HFF-Myc (cell line): Measurements from ENCODE around the gene NLK.
A peak's percentile ranks its signal among the peaks of the same experiment; 100 is the strongest.

Experiments
- DNase-seq: peaks from one replicate; pipeline ENCODE4 v3.0.0-alpha.2; 2011; ENCODE audit warnings: low read depth; ENCODE audit errors: extremely low read depth
- H3K4me3 ChIP-seq: replicated peaks from 2 replicates; pipeline ENCODE4 v1.5.1; 2011; ENCODE audit warnings: low read depth, mild to moderate bottlenecking, control low read depth, low read length
- TF ChIP-seq, protein P1 (sequence below): IDR thresholded peaks from 2 replicates; pipeline ENCODE4 v1.5.1; 2012; ENCODE audit warnings: mild to moderate bottlenecking, low read depth, low read length, control low read depth; ENCODE audit errors: missing control alignments

NLK gene

DNA sequence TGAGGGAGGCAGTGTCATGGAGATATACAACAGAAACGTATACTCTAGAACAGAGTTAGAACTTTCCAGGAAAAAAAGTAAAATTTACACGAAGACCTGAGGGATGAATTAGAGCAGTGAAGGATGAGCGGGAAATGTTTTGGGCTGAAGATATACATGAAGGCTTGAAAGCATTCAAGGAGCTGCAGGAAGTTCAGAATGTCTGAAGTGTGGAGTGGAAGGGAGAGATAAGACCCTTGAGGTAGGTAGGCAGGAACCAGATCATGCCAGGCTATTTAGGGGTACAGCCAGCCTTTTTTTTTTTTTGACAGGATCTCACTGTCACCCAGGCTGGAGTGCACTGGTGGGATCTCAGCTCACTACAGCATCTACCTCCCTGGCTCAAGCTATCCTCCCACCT is 3.2 kb upstream of the NLK start:
- no peak overlapping the region for H3K4me3 ChIP-seq
- TF ChIP-seq, protein P1, sequence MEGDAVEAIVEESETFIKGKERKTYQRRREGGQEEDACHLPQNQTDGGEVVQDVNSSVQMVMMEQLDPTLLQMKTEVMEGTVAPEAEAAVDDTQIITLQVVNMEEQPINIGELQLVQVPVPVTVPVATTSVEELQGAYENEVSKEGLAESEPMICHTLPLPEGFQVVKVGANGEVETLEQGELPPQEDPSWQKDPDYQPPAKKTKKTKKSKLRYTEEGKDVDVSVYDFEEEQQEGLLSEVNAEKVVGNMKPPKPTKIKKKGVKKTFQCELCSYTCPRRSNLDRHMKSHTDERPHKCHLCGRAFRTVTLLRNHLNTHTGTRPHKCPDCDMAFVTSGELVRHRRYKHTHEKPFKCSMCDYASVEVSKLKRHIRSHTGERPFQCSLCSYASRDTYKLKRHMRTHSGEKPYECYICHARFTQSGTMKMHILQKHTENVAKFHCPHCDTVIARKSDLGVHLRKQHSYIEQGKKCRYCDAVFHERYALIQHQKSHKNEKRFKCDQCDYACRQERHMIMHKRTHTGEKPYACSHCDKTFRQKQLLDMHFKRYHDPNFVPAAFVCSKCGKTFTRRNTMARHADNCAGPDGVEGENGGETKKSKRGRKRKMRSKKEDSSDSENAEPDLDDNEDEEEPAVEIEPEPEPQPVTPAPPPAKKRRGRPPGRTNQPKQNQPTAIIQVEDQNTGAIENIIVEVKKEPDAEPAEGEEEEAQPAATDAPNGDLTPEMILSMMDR = no peak
- DNase-seq = no peak

DNA sequence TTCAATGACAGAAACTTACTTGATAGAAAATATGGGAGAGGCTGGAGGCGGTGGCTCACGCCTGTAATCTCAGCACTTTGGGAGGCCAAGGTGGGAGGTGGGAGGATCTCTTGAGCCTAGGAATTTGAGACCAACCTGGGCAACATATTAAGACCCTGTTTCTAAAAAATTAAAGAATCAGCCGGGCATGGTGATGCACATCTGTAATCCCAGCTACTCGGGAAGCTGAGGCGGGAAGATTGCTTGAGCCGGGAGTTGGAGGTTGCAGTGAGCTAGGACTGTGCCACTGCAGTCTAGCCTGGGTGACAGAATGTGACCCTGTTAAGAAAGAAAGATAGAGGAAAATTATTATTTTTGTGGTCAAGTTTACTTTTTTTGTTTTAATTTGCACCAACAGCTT is 2.1 kb upstream of the NLK start:
- H3K4me3 ChIP-seq = peak overlapping the region; percentile 16; the same call in 1 of the 2 replicates
- DNase-seq = no peak
- TF ChIP-seq, protein P1 = no peak

DNA sequence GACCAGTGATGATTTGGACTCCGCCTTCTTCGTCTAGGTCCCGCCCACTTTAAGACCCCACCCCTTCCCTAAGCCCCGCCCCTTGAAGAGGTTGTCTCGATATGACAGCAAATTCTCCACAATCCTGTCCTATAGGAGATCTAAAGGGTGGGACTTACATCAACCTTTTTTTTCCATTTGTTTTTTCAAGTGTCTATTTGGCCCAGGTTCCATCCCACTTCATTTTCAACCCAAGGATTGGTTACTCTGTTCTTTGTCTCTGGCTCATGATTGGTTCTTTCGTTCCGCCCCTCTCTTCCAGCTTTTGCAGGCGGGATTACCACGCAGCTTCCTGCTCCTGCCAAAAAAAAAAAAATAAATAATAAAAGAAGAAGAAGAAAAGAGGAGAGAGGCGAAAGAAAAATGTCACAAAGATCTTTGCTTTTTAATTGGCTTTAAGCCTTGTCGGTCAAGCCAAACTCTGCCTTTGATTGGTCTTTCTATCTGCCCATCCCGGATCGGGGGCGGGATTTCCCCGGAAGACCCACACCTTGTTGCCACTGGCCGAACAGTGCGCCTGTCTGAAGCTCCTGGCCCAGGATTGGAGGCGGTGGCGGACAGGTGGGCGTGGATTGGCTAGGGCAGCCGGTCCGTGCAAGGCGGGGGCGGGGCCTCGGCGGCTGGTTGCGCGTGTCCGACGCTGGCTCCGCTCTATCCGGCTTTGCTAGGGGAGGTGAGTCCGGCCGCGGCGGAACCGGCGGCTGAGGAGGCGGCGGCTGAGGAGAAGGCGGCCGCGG is 1.2 kb upstream of the NLK start:
- DNase-seq = peak; percentile 99
- peak overlapping the region; percentile 70 for H3K4me3 ChIP-seq
- TF ChIP-seq, protein P1 = no peak

DNA sequence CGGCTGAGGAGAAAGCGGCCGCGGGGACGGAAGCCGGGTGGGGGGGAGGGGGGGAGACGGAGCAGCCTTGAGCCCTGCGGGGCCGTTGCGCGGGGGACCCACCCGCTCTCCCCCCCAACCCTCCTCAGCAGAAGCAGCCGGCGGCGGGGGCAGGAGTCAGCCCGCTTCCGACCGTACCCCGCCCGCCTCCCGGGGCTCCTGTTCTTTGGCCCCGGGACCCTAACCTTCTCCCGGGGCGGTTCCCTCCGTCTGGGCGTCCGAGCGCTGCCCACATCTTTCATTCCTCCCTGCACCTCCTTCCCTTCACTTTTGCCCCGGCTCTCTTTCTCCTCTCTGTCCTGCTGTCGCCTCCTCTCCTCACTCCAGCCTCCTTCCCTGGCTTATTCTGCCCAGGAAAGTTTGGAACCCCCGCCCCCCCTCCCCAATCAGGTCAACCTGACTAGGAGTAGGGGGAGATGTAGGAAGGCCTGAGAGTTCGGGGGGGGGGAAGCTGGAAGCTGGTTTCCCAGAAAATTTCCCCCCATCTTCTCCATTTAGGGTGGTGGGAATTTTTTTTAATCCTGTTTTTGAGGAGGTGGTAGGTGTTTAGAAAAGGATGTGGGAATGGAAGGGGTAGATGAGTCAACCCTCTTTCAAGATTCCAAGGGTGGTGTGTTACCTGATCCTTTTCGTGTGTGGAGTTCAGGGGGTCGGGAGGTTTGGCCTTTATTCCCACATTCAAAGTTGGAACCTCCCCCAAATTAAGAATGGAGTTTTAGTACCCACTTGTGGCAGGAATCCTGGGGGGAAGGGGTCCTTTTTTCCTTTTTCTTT is 427 bp upstream of the NLK start:
- TF ChIP-seq, protein P1 = no peak
- H3K4me3 ChIP-seq = peak overlapping the region; percentile 70
- DNase-seq = peak; percentile 20

DNA sequence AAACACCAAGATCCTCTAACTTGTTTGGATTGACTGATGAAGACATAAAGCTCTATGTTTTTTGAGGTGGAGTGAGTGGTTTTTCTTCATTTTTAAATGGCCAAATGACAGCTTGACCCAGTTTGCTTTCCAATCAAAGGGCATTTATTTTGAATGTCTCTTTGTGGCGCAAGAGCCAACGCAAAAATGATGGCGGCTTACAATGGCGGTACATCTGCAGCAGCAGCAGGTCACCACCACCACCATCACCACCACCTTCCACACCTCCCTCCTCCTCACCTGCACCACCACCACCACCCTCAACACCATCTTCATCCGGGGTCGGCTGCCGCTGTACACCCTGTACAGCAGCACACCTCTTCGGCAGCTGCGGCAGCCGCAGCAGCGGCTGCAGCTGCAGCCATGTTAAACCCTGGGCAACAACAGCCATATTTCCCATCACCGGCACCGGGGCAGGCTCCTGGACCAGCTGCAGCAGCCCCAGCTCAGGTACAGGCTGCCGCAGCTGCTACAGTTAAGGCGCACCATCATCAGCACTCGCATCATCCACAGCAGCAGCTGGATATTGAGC is 329 bp downstream of the NLK start:
- TF ChIP-seq, protein P1 = no peak
- no peak for DNase-seq
- H3K4me3 ChIP-seq = peak overlapping the region; percentile 70

DNA sequence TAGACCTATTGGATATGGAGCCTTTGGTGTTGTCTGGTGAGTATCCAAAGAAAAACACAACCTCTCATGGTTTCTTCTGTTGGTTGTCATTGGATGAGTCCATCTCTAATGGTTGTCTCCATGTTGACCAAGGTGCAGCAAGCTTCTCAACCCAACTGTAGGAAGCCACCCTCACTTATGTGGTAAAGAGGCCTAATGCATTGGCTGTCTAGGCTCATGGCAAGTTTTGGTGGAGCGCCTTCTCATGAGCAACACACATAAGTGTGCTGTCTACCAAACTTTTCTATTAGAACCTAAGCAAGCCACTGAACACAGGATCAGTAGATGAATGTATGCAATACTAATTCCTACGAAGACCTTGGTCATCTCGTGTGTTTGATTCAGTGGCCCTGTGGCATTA is 819 bp downstream of the NLK start:
- TF ChIP-seq, protein P1 = no peak
- no peak for DNase-seq
- peak overlapping the region; percentile 70 for H3K4me3 ChIP-seq
